Gastroesophageal sphincter (tissue), 4 donors: ENCODE measurements around the gene TNNC1. TPM values are rescaled to one million over a fixed set of nuclear protein-coding genes. Genes with fewer than 3 reads are reported as not detected.

Source experiments
- ATAC-seq: fragments of 150-250 bp; one replicate; pipeline ENCODE4 v1.9.1; 2016; ENCODE audit warnings: mild to moderate bottlenecking, moderate library complexity
- H3K27ac ChIP-seq, 4 donors: fragments of 200-600 bp; sonication (generic) in 3 of 4; 1 replicate in 3 of 4; 2 replicates in 1 of 4; pipeline ENCODE4 v1.5.1; 2016 to 2019
- H3K27me3 ChIP-seq: fragments of 200-600 bp; sonication (generic); one replicate; pipeline ENCODE4 v1.5.1; 2019
- H3K36me3 ChIP-seq, 2 donors: fragments of 200-600 bp; sonication (generic); one replicate each; pipeline ENCODE4 v1.5.1; 2019; ENCODE audit warnings: control low read depth in 1 of 2
- H3K4me1 ChIP-seq, 3 donors: fragments of 200-600 bp; sonication (generic); 1 replicate in 2 of 3; 2 replicates in 1 of 3; pipeline ENCODE4 v1.5.1; 2016 to 2019; ENCODE audit warnings: control low read depth in 2 of 3
- H3K4me3 ChIP-seq, 2 donors: fragments of 200-600 bp; sonication (generic); one replicate each; pipeline ENCODE4 v1.5.1; 2019; ENCODE audit warnings: mild to moderate bottlenecking in 1 of 2, moderate library complexity in 1 of 2
- H3K9me3 ChIP-seq, 3 donors: fragments of 200-600 bp; sonication (generic); one replicate each; pipeline ENCODE4 v1.5.1; 2017 to 2019; ENCODE audit warnings: control low read depth in 2 of 3
- EP300 ChIP-seq: sonication (generic); formaldehyde crosslinking; IDR thresholded peaks from one replicate; pipeline ENCODE4 v1.6.1; 2017; ENCODE audit warnings: antibody characterized with exemption, mild to moderate bottlenecking
- POLR2A ChIP-seq, 2 donors: fragments of 450-650 bp; IDR thresholded peaks; one replicate each; pipeline ENCODE4 v1.6.1; 2017; ENCODE audit warnings: antibody characterized with exemption in 2 of 2, mild to moderate bottlenecking in 2 of 2, moderate library complexity in 1 of 2
- POLR2AphosphoS5 ChIP-seq: sonication (generic); formaldehyde crosslinking; IDR thresholded peaks from one replicate; pipeline ENCODE4 v1.6.1; 2017; ENCODE audit warnings: antibody characterized with exemption
- whole genome bisulfite sequencing, 2 donors: methylation state at CpG; one replicate each; pipeline ENCODE4 v1.1.5; 2018; ENCODE audit warnings: low coverage in 1 of 2; 5-methylcytosine and 5-hydroxymethylcytosine counted together
- total RNA-seq, 4 donors: library from RNA; depleted of rRNA; stranded (reverse); fragments of >200 nt; gene quantifications; one replicate each; pipeline ENCODE4 v1.1.0, GENCODE V29; 2016
- TF ChIP-seq, protein P1 (sequence below), 4 experiments: fragments of 200-600 bp in 2 of 4; fragments of 450-650 bp in 2 of 4; sonication (generic) in 1 of 4; IDR thresholded peaks; one replicate each; pipeline ENCODE4 v1.5.1; 2017 to 2019; ENCODE audit warnings: antibody characterized with exemption in 4 of 4, mild to moderate bottlenecking in 2 of 4, moderate library complexity in 2 of 4

TNNC1 gene
- total RNA-seq, 4 donors from 2014 or later, result 1.9 to 4.6 (median 2.4) TPM; not detected in 1

DNA sequence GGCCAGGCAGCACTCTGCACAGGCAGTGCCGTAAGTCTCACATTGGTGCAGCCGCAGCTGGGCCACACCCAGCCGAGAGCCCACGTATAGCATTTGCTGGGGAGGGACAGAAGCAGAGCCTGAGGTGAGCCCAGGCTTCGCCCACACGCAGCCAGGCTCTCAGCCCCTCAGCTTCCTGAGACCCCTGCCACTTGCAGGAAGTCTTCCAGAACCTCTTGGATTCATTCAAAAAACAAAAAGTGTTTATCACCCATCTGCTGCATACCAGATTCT, 15.8 kb downstream of the TNNC1 start:
- TF ChIP-seq POLR2AphosphoS5 (no peak), EP300 (no peak), POLR2A (IDR thresholded peaks at IDR 0.05) (no peak)
- TF ChIP-seq, protein P1, sequence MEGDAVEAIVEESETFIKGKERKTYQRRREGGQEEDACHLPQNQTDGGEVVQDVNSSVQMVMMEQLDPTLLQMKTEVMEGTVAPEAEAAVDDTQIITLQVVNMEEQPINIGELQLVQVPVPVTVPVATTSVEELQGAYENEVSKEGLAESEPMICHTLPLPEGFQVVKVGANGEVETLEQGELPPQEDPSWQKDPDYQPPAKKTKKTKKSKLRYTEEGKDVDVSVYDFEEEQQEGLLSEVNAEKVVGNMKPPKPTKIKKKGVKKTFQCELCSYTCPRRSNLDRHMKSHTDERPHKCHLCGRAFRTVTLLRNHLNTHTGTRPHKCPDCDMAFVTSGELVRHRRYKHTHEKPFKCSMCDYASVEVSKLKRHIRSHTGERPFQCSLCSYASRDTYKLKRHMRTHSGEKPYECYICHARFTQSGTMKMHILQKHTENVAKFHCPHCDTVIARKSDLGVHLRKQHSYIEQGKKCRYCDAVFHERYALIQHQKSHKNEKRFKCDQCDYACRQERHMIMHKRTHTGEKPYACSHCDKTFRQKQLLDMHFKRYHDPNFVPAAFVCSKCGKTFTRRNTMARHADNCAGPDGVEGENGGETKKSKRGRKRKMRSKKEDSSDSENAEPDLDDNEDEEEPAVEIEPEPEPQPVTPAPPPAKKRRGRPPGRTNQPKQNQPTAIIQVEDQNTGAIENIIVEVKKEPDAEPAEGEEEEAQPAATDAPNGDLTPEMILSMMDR (IDR thresholded peaks at IDR 0.05), result no peak
- WGBS, 2 donors, result 89% methylated on average over 3 of the region's 6 CpGs; no CpG with 5 or more reads in 1 of the 2 donors
- no peaks in the 10 kb centered on the region for H3K36me3 ChIP-seq
- H3K27me3 ChIP-seq, result no peaks in the 10 kb centered on the region
- peaks cover 0 to 8% (median 0%) of the 10 kb centered on the region in 3 donors for H3K4me1 ChIP-seq
- H3K27ac ChIP-seq, result no peak overlapping the region
- ATAC-seq, result no peak
- H3K9me3 ChIP-seq, result no peaks in the 10 kb centered on the region
- H3K4me3 ChIP-seq, result no peak overlapping the region

DNA sequence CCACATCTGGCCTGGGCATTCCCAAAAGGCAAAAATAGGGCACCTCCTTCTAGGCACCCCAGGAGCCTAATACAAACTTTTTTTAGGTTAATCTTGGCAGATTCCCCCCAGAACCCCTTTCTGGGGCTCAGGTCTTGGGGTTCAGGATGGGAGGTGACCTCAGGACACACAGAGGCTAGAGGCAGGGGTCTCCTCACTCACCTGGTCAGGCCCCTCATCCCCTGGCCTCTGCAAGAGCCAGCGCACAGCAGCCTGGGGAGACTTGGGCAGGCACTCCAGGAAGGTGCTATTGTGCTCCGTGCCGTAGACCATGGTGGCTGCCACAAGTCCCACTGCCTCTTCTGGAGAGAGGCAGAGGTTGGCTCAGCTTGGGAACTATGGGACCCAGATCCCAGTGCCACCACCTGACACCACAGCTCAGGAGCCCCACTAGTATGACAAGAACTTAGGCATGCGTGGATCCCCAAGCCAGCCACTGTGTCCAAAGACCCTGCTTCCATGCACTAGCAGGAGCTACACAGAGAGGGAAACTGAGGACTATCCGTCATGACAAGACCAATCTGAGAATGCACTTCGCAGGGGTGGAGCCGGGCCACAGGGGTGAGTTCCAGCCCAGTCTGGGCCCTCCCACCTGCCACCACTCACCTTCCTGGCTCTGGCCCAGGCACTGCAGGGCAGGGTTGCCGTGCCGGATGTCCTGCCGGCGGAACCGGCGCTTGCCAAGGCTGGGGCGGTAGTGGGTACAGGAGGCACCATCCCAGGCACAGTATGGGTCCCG, 16.3 kb downstream of the TNNC1 start:
- TF ChIP-seq POLR2A (IDR thresholded peaks at IDR 0.05), result no peak
- no peak for TF ChIP-seq EP300
- TF ChIP-seq, protein P1 (IDR thresholded peaks at IDR 0.05), result no peak
- TF ChIP-seq POLR2AphosphoS5, result no peak
- Histone ChIP-seq H3K9me3 (no peaks in the 10 kb centered on the region), H3K4me3 (no peak overlapping the region), H3K27ac (peak overlapping the region in 1 of 4 donors; percentile 32), H3K27me3 (no peaks in the 10 kb centered on the region), H3K36me3 (no peaks in the 10 kb centered on the region), H3K4me1 (peaks cover 0 to 10% (median 0%) of the 10 kb centered on the region in 3 donors)
- peak; percentile 19 for ATAC-seq
- WGBS, 2 donors, result no CpG with 5 or more reads among the region's 15 CpGs

- 91 to 93% methylated on average over 4 to 5 of the region's 13 CpGs for WGBS, 2 donors
Measured at GRCh38 chr3:52436500-52437149, 17.2 kb downstream of the TNNC1 start.

DNA sequence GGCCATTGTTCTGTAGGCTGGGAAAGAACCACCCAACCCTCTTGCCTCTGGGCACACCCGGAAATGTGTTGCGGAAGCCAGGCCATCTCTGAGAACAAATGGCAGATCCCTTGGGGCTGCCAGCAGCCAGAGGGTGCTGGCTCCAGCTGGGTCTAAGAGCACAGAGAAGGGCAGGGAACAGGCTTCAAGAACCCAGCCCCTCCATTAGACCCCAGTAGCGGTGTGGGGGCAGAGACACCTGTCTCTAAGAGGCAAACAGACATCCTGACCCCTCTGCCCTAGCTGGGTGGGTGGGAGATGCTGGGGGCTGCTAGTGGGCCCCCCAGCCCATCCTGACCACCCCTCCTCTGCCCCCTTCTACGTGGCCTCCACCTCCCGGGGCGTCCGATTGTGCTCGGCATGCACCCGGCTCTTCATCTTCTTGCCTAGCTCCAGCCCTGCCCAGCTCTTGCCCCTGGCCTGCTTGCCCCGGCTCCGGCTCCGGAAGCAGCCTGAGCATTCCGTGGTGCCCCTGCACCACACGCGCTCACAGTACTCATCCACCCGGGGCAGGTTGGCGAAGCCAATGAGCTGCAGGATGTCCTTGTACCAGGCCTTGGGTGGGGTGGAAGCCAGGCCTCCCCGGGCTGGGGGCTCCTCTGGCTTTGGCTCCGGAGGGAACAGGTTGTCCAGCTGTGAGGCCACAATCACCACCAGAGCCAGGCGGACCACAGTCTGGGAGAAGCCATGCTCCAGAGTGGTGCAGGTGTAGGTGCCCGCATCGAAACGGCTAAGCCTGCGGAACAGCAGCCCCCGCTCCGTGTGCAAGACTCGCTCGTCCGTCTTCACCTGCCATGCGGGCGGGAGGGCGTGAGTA, 18.4 kb downstream of the TNNC1 start:
- H3K27ac ChIP-seq, result peak overlapping the region in 1 of 4 donors; percentile 30
- WGBS, 2 donors, result 89% methylated on average over 7 of the region's 32 CpGs; no CpG with 5 or more reads in 1 of the 2 donors
- no peak for ATAC-seq

More at GRCh38 chr3:52436500-52437149, 17.2 kb downstream of the TNNC1 start:
- TF ChIP-seq EP300, result no peak
- TF ChIP-seq, protein P1 (IDR thresholded peaks at IDR 0.05), result no peak
- TF ChIP-seq POLR2AphosphoS5, result no peak
- TF ChIP-seq POLR2A (IDR thresholded peaks at IDR 0.05), result no peak
- Histone ChIP-seq H3K27me3 (no peaks in the 10 kb centered on the region), H3K4me1 (peaks cover 0 to 17% (median 0%) of the 10 kb centered on the region in 3 donors), H3K9me3 (no peaks in the 10 kb centered on the region), H3K4me3 (no peak overlapping the region), H3K27ac (peak overlapping the region in 1 of 4 donors; percentile 32), H3K36me3 (no peaks in the 10 kb centered on the region)
- peak; percentile 66 for ATAC-seq

More for the DNA sequence above, 18.4 kb downstream of the TNNC1 start:
- H3K9me3 ChIP-seq, result no peaks in the 10 kb centered on the region
- no peaks in the 10 kb centered on the region for H3K36me3 ChIP-seq
- H3K27me3 ChIP-seq, result no peaks in the 10 kb centered on the region
- TF ChIP-seq POLR2A (IDR thresholded peaks at IDR 0.05), result no peak
- TF ChIP-seq, protein P1 (IDR thresholded peaks at IDR 0.05), result no peak
- TF ChIP-seq POLR2AphosphoS5, result no peak
- no peak for TF ChIP-seq EP300
- H3K4me1 ChIP-seq, result peaks cover 0 to 17% (median 0%) of the 10 kb centered on the region in 3 donors
- H3K4me3 ChIP-seq, result no peak overlapping the region
